PC-3 (cell line): ENCODE measurements around the gene RIPPLY3.

ENCODE experiments used
- CTCF ChIP-seq: fragments of 300-600 bp; sonication (generic); conservative IDR thresholded peaks from 2 replicates; pipeline ENCODE4 v1.5.1; 2017; ENCODE audit warnings: antibody characterized with exemption, low read depth, mild to moderate bottlenecking, low read length
- EZH2 ChIP-seq: fragments of 300-600 bp; sonication (generic); IDR thresholded peaks from one replicate; pipeline ENCODE4 v1.6.1; 2017; ENCODE audit warnings: antibody characterized with exemption, mild to moderate bottlenecking, low read length; ENCODE audit not compliant: unreplicated experiment
- EZH2phosphoT487 ChIP-seq: fragments of 300-600 bp; sonication (generic); IDR thresholded peaks from 2 replicates; pipeline ENCODE4 v1.6.1; 2018; ENCODE audit warnings: mild to moderate bottlenecking, antibody characterized with exemption, low read length, borderline replicate concordance

DNA sequence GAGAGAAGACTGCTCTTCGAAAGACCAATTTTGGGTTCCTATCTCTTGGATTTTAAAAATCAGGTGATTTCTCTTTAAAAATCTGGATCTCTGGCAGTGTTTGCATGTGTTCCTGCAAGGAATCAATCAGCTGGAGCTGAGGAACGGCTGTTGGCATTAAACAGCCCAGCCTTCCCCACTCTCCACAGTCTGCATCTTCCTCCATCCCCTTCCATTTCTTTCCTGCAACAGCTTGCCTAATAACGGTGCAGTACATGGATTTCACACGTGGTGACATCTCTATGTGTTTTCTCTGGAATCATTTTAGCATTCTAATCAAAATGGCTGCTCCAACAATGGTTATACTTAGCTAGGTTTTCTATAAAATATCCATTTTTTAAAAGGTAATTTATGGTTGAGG is 20.0 kb downstream of the RIPPLY3 start:
- TF ChIP-seq CTCF, result no peak
- no peak for TF ChIP-seq EZH2
- no peak for TF ChIP-seq EZH2phosphoT487
